CD4-positive, alpha-beta T cell treated with Interferon alpha-2 for 1 hour (primary cell): ENCODE data around the gene OR56B4.

Experiments used
- DNase-seq, 2 donors: peaks; one replicate each; pipeline ENCODE4 v3.0.0-alpha.2; 2020 to 2022

OR56B4 gene

DNA sequence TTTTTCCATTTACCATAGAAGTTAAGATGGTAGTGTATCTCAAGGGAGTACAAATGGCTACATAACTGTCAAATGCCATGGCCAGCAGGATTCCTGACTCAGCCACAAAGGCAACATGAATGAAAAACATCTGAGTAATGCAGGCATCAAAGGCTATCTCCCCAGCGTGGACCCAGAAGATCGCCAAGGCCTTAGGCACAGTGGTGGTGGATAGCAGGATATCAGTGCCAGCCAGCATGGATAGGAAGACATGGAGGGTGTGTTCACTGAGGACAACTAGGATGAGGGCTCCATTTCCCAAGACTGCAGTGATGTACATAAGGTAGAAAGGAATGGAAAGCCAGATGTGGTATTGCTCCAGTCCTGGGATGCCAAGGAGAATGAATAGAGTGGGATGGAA is 44.6 kb downstream of the OR56B4 start:
- DNase-seq, result no peak

GRCh38 chr11:6156628-6157359 is 49.3 kb downstream of the OR56B4 start:
- no peak for DNase-seq
